Chondrocyte (in vitro differentiated cells): ENCODE results near the gene CRMP1. TPM values are rescaled to one million over a fixed set of nuclear protein-coding genes. Genes with fewer than 3 reads are reported as not detected.

ENCODE experiments used
- DNase-seq: peaks from one replicate; pipeline ENCODE4 v3.0.0; 2021; ENCODE audit warnings: mixed read lengths, low spot score
- H3K27ac Mint-ChIP-seq: one replicate; pipeline ENCODE4 v1.8.0; 2021; ENCODE audit warnings: mild to moderate bottlenecking, moderate library complexity, mixed read lengths; ENCODE audit not compliant: unreplicated experiment
- H3K27me3 Mint-ChIP-seq: 2 replicates; pipeline ENCODE4 v1.8.0; 2021; ENCODE audit warnings: low read depth, mixed read lengths
- H3K36me3 Mint-ChIP-seq: 2 replicates; pipeline ENCODE4 v1.8.0; 2021; ENCODE audit warnings: low read depth, mixed read lengths
- H3K4me1 Mint-ChIP-seq: 2 replicates; pipeline ENCODE4 v1.8.0; 2021; ENCODE audit warnings: low read depth, mild to moderate bottlenecking, mixed read lengths
- H3K4me3 Mint-ChIP-seq: one replicate; pipeline ENCODE4 v1.8.0; 2021; ENCODE audit warnings: mild to moderate bottlenecking, moderate library complexity, mixed read lengths; ENCODE audit not compliant: unreplicated experiment
- H3K9me3 Mint-ChIP-seq: 2 replicates; pipeline ENCODE4 v1.8.0; 2021; ENCODE audit warnings: low read depth, mixed read lengths
- CTCF ChIP-seq: fragments of 200-600 bp; sonication (generic); IDR thresholded peaks from 2 replicates; pipeline ENCODE4 v1.5.0; 2021; ENCODE audit warnings: antibody characterized with exemption, mild to moderate bottlenecking, moderate library complexity
- total RNA-seq: library from RNA; stranded (reverse); gene quantifications from 3 replicates; pipeline ENCODE4 v1.2.1, GENCODE V29; 2021

The CRMP1 gene
- total RNA-seq, 1 donor from 2014 or later: 59.5 TPM

- Mint-ChIP-seq H3K36me3 (no peaks in the 10 kb centered on the region), H3K27me3 (no peaks in the 10 kb centered on the region), H3K27ac (no peak overlapping the region), H3K4me1 (peaks cover 18% of the 10 kb centered on the region), H3K4me3 (no peak overlapping the region), H3K9me3 (no peaks in the 10 kb centered on the region)
- no peak for DNase-seq
- no peak for TF ChIP-seq CTCF
Observed at GRCh38 chr4:5877392-5877791, 15.5 kb downstream of the CRMP1 start.

- no peaks in the 10 kb centered on the region for H3K27me3 Mint-ChIP-seq
- H3K27ac Mint-ChIP-seq: peak overlapping the region; percentile 36
- H3K9me3 Mint-ChIP-seq: no peaks in the 10 kb centered on the region
- no peak for TF ChIP-seq CTCF
- peaks cover 18% of the 10 kb centered on the region for H3K4me1 Mint-ChIP-seq
- H3K36me3 Mint-ChIP-seq: peaks cover 5% of the 10 kb centered on the region
- no peak overlapping the region for H3K4me3 Mint-ChIP-seq
- DNase-seq: no peak
Observed at GRCh38 chr4:5874811-5875449, 18.0 kb downstream of the CRMP1 start.

GRCh38 chr4:5870701-5871100, 22.2 kb downstream of the CRMP1 start:
- H3K36me3 Mint-ChIP-seq: peaks cover 8% of the 10 kb centered on the region
- H3K4me1 Mint-ChIP-seq: peaks cover 21% of the 10 kb centered on the region

GRCh38 chr4:5869966-5870619, 22.8 kb downstream of the CRMP1 start:
- H3K27me3 Mint-ChIP-seq: no peaks in the 10 kb centered on the region
- no peak for DNase-seq
- H3K4me3 Mint-ChIP-seq: no peak overlapping the region
- H3K36me3 Mint-ChIP-seq: peaks cover 8% of the 10 kb centered on the region
- no peak for TF ChIP-seq CTCF
- peaks cover 17% of the 10 kb centered on the region for H3K4me1 Mint-ChIP-seq
- no peaks in the 10 kb centered on the region for H3K9me3 Mint-ChIP-seq
- no peak overlapping the region for H3K27ac Mint-ChIP-seq

More at GRCh38 chr4:5870701-5871100, 22.2 kb downstream of the CRMP1 start:
- DNase-seq: no peak
- Mint-ChIP-seq H3K9me3 (no peaks in the 10 kb centered on the region), H3K27ac (no peak overlapping the region), H3K4me3 (no peak overlapping the region), H3K27me3 (no peaks in the 10 kb centered on the region)
- no peak for TF ChIP-seq CTCF

- no peak for TF ChIP-seq CTCF
- no peaks in the 10 kb centered on the region for H3K9me3 Mint-ChIP-seq
- H3K4me3 Mint-ChIP-seq: no peak overlapping the region
- H3K27ac Mint-ChIP-seq: no peak overlapping the region
- H3K4me1 Mint-ChIP-seq: peaks cover 15% of the 10 kb centered on the region
- H3K27me3 Mint-ChIP-seq: no peaks in the 10 kb centered on the region
- no peak for DNase-seq
- H3K36me3 Mint-ChIP-seq: peaks cover 8% of the 10 kb centered on the region
Observed at GRCh38 chr4:5867866-5868265, 25.0 kb downstream of the CRMP1 start.
